Naive thymus-derived CD8-positive, alpha-beta T cell (primary cell): ENCODE data around the gene RFX2. TPM values are rescaled to one million over a fixed set of nuclear protein-coding genes. Genes with fewer than 3 reads are reported as not detected.
A peak's percentile ranks its signal among the peaks of the same experiment; 100 is the strongest.

Experiments used
- ATAC-seq, 2 donors: fragments of 150-1000 bp; cut with Tn5 transposase in 1 of 2; sonication (Bioruptor Pico), chemical (Tn5 transposase) in 1 of 2; 1 replicate in 1 of 2; 2 replicates in 1 of 2; pipeline ENCODE4 v1.10.0; 2021; ENCODE audit warnings: mild to moderate bottlenecking in 2 of 2, moderate library complexity in 2 of 2
- POLR2A ChIA-PET: fragments of 350-600 bp; sonication (Branson Sonifier 250); formaldehyde crosslinking; loops from one replicate; lab custom pipeline; 2021; ENCODE audit warnings: antibody characterized with exemption; lab: Charles Lee
- DNase-seq, 10 donors: peaks; one replicate each; pipeline versions ENCODE4 v3.0.0 to v3.0.0-alpha.2; 2020 to 2022
- H3K27ac Mint-ChIP-seq, 10 donors: one replicate each; pipeline ENCODE4 v1.8.0; 2020 to 2022; ENCODE audit warnings: mild to moderate bottlenecking in 10 of 10, mixed read lengths in 10 of 10, moderate library complexity in 4 of 10, inconsistent platforms in 1 of 10
- H3K27me3 Mint-ChIP-seq, 5 donors: one replicate each; pipeline ENCODE4 v1.8.0; 2021 to 2022; ENCODE audit warnings: mixed read lengths in 5 of 5
- H3K36me3 Mint-ChIP-seq, 3 donors: one replicate each; pipeline ENCODE4 v1.8.0; 2020 to 2022; ENCODE audit warnings: mixed read lengths in 3 of 3, mild to moderate bottlenecking in 2 of 3, inconsistent platforms in 1 of 3
- H3K4me1 Mint-ChIP-seq, 4 donors: one replicate each; pipeline ENCODE4 v1.8.0; 2021 to 2022; ENCODE audit warnings: mixed read lengths in 4 of 4
- H3K4me3 Mint-ChIP-seq, 10 donors: one replicate each; pipeline ENCODE4 v1.8.0; 2020 to 2022; ENCODE audit warnings: mild to moderate bottlenecking in 10 of 10, mixed read lengths in 10 of 10, moderate library complexity in 6 of 10, inconsistent platforms in 1 of 10
- H3K9me3 Mint-ChIP-seq, 9 donors: one replicate each; pipeline ENCODE4 v1.8.0; 2020 to 2022; ENCODE audit warnings: mixed read lengths in 9 of 9, mild to moderate bottlenecking in 3 of 9, inconsistent platforms in 1 of 9, moderate library complexity in 1 of 9
- polyA plus RNA-seq, 3 donors: library from polyadenylated mRNA; unstranded; fragments of 300-500 nt; fragmentation: Illumina TruSeq; gene quantifications; one replicate each; pipeline ENCODE4 v1.2.3, GENCODE V29; 2021
- total RNA-seq, 8 experiments: library from RNA in 2 of 8; stranded (reverse) in 2 of 8; gene quantifications; one replicate each; pipeline ENCODE4 v1.2.3 and lab custom pipeline; 2021 to 2026

Gene RFX2
- total and polyA plus RNA-seq, 5 experiments from 2014 or later: 4.0 to 10.4 (median 5.9) TPM

GRCh38 chr19:6071875-6072274, 38.4 kb downstream of the RFX2 start:
- Mint-ChIP-seq H3K27ac (peak overlapping the region in 1 of 10 donors; percentile 68), H3K36me3 (no peaks in the 10 kb centered on the region), H3K4me1 (peaks cover 14 to 18% (median 16%) of the 10 kb centered on the region in 4 donors), H3K9me3 (peaks cover 0 to 10% (median 0%) of the 10 kb centered on the region in 9 donors), H3K27me3 (peaks cover 0 to 4% (median 0%) of the 10 kb centered on the region in 5 donors), H3K4me3 (no peak overlapping the region)
- POLR2A ChIA-PET: no interaction called here
- DNase-seq (no peak), ATAC-seq (no peak)

GRCh38 chr19:6070720-6071485, 39.4 kb downstream of the RFX2 start:
- peak overlapping the region in 2 of 10 donors; percentile 60 to 98 for H3K27ac Mint-ChIP-seq
- peaks cover 0 to 4% (median 0%) of the 10 kb centered on the region in 5 donors for H3K27me3 Mint-ChIP-seq
- H3K4me3 Mint-ChIP-seq: no peak overlapping the region

DNA sequence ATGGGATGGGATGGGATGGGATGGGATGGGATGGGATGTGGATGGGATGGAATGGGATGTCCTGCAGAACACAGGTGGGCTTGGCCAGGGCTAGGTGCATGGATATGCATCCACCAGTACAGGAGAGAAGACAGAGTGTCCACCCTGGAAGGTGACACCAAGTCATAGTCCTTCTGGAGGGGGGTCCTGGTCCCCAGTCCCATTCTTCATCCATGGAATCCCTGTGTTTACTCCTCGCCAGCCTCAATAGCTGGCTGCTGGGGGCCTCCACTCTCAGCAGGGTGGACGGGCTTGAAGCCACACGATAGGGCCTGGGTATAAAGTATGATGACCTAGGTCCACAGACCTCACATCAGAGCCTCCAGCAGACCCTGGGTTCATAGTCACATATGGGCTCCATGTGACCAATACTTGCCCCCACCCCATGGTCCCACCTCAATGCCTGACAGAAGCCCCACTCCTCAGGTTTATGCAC, 40.1 kb downstream of the RFX2 start:
- peak in 1 of 2 donors; percentile 16 for ATAC-seq
- Mint-ChIP-seq H3K4me3 (no peak overlapping the region), H3K36me3 (no peaks in the 10 kb centered on the region), H3K9me3 (peaks cover 0 to 10% (median 0%) of the 10 kb centered on the region in 9 donors), H3K27me3 (peaks cover 0 to 4% (median 0%) of the 10 kb centered on the region in 5 donors), H3K4me1 (peaks cover 24 to 31% (median 29%) of the 10 kb centered on the region in 4 donors), H3K27ac (peak overlapping the region in 3 of 10 donors; percentile 54 to 98 (median 60))
- POLR2A ChIA-PET: no interaction called here
- peak in 1 of 10 donors; percentile 26 for DNase-seq

More at GRCh38 chr19:6070720-6071485, 39.4 kb downstream of the RFX2 start:
- Mint-ChIP-seq H3K36me3 (no peaks in the 10 kb centered on the region), H3K9me3 (peaks cover 0 to 10% (median 0%) of the 10 kb centered on the region in 9 donors), H3K4me1 (peaks cover 22 to 27% (median 24%) of the 10 kb centered on the region in 4 donors)
- no peak for ATAC-seq
- no peak for DNase-seq
- POLR2A ChIA-PET: no interaction called here

DNA sequence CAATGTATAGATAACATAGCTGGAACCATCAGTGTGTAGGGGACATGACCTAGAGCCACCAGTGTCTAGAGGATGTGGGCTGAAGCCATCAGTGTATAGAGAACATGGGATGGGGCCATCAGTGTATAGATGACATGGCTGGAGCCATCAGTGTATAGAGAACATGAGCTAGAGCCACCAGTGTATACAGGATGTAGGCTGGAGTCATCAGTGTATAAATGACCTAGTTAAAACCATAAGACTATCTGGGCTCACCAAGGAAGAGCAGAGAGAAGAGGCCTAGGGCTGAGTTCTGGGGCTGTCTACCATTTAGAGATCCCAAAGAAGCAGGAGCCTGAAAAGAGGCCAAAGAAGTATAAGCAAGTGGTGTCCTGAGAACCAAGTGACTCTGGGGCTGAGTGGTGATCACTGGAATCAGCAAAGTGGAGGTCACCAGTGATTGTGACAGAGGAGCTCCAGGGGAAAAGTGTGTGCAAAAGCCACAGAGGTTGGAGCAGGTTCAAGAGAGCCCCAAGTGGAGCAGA, 41.0 kb downstream of the RFX2 start:
- Mint-ChIP-seq H3K36me3 (no peaks in the 10 kb centered on the region), H3K27me3 (peaks cover 0 to 4% (median 0%) of the 10 kb centered on the region in 5 donors), H3K27ac (peak overlapping the region in 8 of 10 donors; percentile 11 to 98 (median 39)), H3K4me3 (peak overlapping the region in 3 of 10 donors; percentile 23 to 55 (median 38)), H3K4me1 (peaks cover 23 to 35% (median 31%) of the 10 kb centered on the region in 4 donors), H3K9me3 (peaks cover 0 to 10% (median 0%) of the 10 kb centered on the region in 9 donors)
- peak in 1 of 10 donors; percentile 26 for DNase-seq
- POLR2A ChIA-PET: no interaction called here
- ATAC-seq: peak; percentile 34 to 60

DNA sequence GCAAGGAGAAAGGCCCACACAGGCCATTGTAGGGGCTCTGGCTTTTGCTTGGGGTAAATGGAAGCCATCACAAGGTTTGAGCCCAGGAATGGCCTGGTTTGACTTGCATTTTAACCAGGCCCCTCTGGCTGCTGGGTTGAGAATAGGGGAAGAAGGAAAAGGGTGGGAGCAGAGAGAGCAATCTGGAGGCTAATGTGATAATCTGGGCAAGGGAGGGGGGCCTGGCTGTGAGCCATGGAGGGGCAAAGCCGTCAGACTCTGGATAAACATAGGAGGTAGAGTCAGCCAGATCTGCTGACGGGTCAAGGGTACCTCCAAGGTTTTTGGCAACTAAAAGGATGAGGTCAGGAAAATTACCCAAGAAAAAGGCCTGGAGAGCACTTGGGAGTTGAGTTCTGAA, 41.6 kb downstream of the RFX2 start:
- Mint-ChIP-seq H3K4me1 (peaks cover 20 to 41% (median 35%) of the 10 kb centered on the region in 4 donors), H3K36me3 (no peaks in the 10 kb centered on the region), H3K4me3 (no peak overlapping the region), H3K27ac (peak overlapping the region in 4 of 10 donors; percentile 28 to 98 (median 55)), H3K9me3 (peaks cover 0 to 10% (median 0%) of the 10 kb centered on the region in 9 donors), H3K27me3 (peaks cover 0 to 4% (median 0%) of the 10 kb centered on the region in 5 donors)
- DNase-seq (no peak), ATAC-seq (no peak)
- POLR2A ChIA-PET: interaction anchor here (0.5 kb wide), 1 partner anchor 52 kb away, joined by 3 read pairs; no protein-coding TSS in a partner anchor

DNA sequence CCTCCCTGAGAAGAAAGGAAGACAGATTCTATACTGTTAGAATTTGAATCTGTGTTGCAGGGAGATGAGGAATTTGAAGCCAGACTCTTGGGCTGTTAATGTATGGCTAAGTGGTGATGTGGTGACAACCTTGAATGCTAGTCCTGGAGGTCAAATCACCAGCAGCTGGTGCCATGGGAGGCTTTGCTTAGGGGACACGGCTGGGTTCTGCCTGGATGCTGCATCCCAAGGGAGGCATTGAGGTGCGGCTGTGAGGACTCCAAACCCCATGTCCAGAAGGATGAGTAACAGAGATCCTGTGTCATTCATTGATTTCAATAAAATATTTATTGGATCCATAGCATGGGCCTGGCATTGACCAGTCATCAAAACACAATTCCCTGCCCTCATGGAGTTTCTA, 42.3 kb downstream of the RFX2 start:
- Mint-ChIP-seq H3K9me3 (peaks cover 0 to 10% (median 0%) of the 10 kb centered on the region in 9 donors), H3K27ac (peak overlapping the region in 1 of 10 donors; percentile 27), H3K27me3 (peaks cover 0 to 4% (median 0%) of the 10 kb centered on the region in 5 donors), H3K4me1 (peaks cover 22 to 42% (median 38%) of the 10 kb centered on the region in 4 donors), H3K36me3 (no peaks in the 10 kb centered on the region), H3K4me3 (no peak overlapping the region)
- DNase-seq: no peak
- no peak for ATAC-seq
- POLR2A ChIA-PET: interaction anchor here (1.0 kb wide), 1 partner anchor 8 kb away, joined by 3 read pairs; no protein-coding TSS in a partner anchor

- H3K27me3 Mint-ChIP-seq: peaks cover 0 to 4% (median 0%) of the 10 kb centered on the region in 5 donors
- H3K4me3 Mint-ChIP-seq: peak overlapping the region in 2 of 10 donors; percentile 17 to 19
- ATAC-seq (no peak), DNase-seq (peak in 2 of 10 donors; percentile 28 to 37)
- peaks cover 0 to 10% (median 0%) of the 10 kb centered on the region in 9 donors for H3K9me3 Mint-ChIP-seq
- H3K4me1 Mint-ChIP-seq: peaks cover 30 to 52% (median 48%) of the 10 kb centered on the region in 4 donors
- peak overlapping the region in 5 of 10 donors; percentile 53 to 88 (median 67) for H3K27ac Mint-ChIP-seq
- POLR2A ChIA-PET: interaction anchor here (1.0 kb wide), 1 partner anchor 10 kb away, joined by 3 read pairs; no protein-coding TSS in a partner anchor
- no peaks in the 10 kb centered on the region for H3K36me3 Mint-ChIP-seq
Measured at GRCh38 chr19:6066661-6067646, 43.3 kb downstream of the RFX2 start.

DNA sequence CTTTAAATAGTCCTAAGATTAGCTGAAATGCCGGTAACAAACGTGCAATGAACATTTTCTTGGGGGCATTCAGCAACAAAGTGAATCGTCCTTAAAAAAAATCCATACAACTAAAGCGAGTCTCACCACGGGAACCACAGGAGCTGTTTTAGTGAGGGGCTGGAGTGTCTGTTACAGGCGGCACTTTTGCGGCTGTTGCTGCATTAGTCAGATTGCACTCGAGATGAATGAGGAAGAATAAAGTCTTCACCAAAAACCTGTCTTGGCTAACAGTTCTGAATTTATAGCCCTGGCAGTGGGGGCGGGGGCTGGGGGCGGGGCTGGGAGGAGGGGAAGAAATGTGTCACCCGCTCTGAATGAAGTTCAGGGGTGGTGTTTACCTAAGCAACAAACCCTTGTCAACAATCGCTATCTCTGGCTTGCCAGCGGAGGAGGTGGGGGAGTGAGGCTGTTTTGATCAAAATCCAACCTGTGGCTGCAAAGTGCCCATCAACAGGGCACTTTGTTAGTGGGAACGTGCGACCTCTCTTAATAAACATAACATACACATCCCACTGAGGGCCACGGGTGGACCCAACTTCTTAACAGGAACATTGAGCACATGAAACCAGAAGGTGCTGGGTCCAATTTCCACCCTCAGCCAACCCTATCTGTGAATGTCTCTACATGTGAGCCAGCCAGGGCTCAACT, 44.5 kb downstream of the RFX2 start:
- peak overlapping the region; percentile 5 to 81 (median 60) for H3K27ac Mint-ChIP-seq
- H3K27me3 Mint-ChIP-seq: peaks cover 0 to 4% (median 0%) of the 10 kb centered on the region in 5 donors
- peak overlapping the region in 8 of 10 donors; percentile 22 to 68 (median 49) for H3K4me3 Mint-ChIP-seq
- H3K9me3 Mint-ChIP-seq: peaks cover 0 to 10% (median 0%) of the 10 kb centered on the region in 9 donors
- H3K36me3 Mint-ChIP-seq: no peaks in the 10 kb centered on the region
- POLR2A ChIA-PET: no interaction called here
- peak in 6 of 10 donors; percentile 24 to 60 (median 29) for DNase-seq
- peaks cover 38 to 63% (median 58%) of the 10 kb centered on the region in 4 donors for H3K4me1 Mint-ChIP-seq
- peak; percentile 45 to 46 for ATAC-seq

DNA sequence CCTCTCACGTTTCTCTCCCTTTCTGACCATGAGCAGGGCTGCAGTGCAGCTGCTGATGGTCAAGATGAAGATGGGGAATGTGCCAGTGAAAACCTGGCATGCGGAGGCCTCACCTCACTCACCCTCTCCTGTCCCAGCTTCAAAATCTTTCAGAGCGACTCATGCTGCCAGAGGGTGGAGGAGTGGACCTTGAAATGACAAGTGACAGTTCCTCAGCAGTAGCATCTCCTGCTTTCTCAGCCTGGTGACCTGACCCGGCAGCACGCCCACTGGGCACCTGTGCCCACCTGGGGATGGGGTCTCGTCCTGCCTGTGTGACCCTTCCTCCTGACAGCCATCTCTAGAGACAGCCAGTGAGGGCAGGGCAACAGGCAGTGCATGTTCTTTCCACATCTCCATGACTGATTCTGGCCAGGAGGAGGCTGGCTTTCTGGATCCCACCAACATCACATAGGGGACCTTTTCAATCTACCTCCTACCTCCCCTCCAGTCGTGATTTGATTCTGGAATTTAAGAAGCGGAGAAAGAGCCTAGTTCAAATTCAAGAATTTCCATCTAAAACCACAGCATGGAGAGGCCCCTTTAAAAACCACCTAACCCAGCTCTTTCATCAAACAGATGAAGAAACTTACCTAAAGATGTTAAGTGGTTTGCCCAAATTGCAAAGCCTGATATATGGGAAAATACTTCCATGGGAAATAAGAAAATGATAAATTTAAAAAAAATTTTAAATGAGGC, 45.8 kb downstream of the RFX2 start:
- H3K9me3 Mint-ChIP-seq: peaks cover 0 to 5% (median 0%) of the 10 kb centered on the region in 9 donors
- H3K36me3 Mint-ChIP-seq: no peaks in the 10 kb centered on the region
- peaks cover 0 to 2% (median 0%) of the 10 kb centered on the region in 5 donors for H3K27me3 Mint-ChIP-seq
- POLR2A ChIA-PET: no interaction called here
- DNase-seq (no peak), ATAC-seq (no peak)
- peak overlapping the region in 7 of 10 donors; percentile 17 to 84 (median 43) for H3K27ac Mint-ChIP-seq
- peaks cover 44 to 73% (median 66%) of the 10 kb centered on the region in 4 donors for H3K4me1 Mint-ChIP-seq
- no peak overlapping the region for H3K4me3 Mint-ChIP-seq

DNA sequence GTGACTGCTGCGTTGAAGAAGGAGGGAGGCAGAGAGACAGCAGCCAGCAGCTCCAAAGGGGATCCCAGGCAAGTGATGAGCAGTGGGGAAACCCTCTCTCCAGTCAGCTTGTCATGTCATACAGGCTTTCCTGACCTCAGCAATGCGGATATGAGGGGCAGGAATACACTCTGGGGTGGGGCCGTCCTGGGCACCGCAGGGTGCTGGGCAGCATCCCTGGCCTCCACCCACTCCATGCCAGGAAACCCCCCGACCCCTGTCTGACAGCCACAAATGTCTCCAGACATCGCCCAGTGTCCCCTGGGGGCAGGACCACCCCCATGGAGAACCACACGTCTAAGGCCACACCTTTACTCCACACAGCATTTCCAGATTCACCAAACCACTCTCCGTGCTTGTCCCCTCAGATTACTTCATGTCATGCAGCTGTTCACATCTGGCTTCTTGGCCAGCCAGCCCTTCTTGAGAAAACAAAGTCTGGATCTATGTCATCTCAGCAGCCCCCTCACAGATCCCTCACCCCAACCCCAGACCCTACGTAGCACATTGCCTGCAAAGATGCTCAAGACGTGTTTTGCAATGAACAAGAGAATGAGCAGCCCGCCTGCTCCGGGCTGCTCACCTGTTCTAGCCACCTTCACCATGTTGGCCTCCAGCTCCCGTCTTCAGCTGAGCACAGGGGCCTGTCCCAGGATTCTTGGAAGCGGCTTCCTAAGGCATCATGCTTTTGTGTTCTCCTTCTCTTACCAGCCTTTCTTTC, 46.5 kb downstream of the RFX2 start:
- peak overlapping the region in 8 of 10 donors; percentile 13 to 84 (median 68) for H3K27ac Mint-ChIP-seq
- H3K27me3 Mint-ChIP-seq: no peaks in the 10 kb centered on the region
- DNase-seq (no peak), ATAC-seq (no peak)
- no peaks in the 10 kb centered on the region for H3K36me3 Mint-ChIP-seq
- POLR2A ChIA-PET: interaction anchor here (0.9 to 1.1 kb wide), 2 partner anchors 40 to 54 kb away, joined by 3 read pairs; no protein-coding TSS in a partner anchor
- peaks cover 41 to 72% (median 63%) of the 10 kb centered on the region in 4 donors for H3K4me1 Mint-ChIP-seq
- no peaks in the 10 kb centered on the region for H3K9me3 Mint-ChIP-seq
- peak overlapping the region in 2 of 10 donors; percentile 1 to 42 for H3K4me3 Mint-ChIP-seq
